ENCODE data around the gene MUTYH.

- TF ChIP-seq, protein P1, sequence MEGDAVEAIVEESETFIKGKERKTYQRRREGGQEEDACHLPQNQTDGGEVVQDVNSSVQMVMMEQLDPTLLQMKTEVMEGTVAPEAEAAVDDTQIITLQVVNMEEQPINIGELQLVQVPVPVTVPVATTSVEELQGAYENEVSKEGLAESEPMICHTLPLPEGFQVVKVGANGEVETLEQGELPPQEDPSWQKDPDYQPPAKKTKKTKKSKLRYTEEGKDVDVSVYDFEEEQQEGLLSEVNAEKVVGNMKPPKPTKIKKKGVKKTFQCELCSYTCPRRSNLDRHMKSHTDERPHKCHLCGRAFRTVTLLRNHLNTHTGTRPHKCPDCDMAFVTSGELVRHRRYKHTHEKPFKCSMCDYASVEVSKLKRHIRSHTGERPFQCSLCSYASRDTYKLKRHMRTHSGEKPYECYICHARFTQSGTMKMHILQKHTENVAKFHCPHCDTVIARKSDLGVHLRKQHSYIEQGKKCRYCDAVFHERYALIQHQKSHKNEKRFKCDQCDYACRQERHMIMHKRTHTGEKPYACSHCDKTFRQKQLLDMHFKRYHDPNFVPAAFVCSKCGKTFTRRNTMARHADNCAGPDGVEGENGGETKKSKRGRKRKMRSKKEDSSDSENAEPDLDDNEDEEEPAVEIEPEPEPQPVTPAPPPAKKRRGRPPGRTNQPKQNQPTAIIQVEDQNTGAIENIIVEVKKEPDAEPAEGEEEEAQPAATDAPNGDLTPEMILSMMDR (IDR thresholded peaks at IDR 0.05): no peak
- TF ChIP-seq EP300 (IDR thresholded peaks at IDR 0.05) (no peak), POLR2AphosphoS5 (IDR thresholded peaks at IDR 0.05) (no peak), POLR2A (IDR thresholded peaks at IDR 0.05) (no peak)
These were observed 43.0 kb upstream of the MUTYH start for GRCh38 chr1:45383191-45383590.
